Subcutaneous adipose tissue (tissue), 4 donors: ENCODE data around the gene CCM2L. TPM values are rescaled to one million over a fixed set of nuclear protein-coding genes. Genes with fewer than 3 reads are reported as not detected.

Experiments used
- total RNA-seq, 4 donors: library from RNA; depleted of rRNA; stranded (reverse); fragments of >200 nt; gene quantifications; one replicate each; pipeline ENCODE4 v1.1.0, GENCODE V29; 2016
- TF ChIP-seq, protein P1 (sequence below): fragments of 450-650 bp; IDR thresholded peaks from one replicate; pipeline ENCODE4 v1.5.1; 2016; ENCODE audit warnings: low read depth, mild to moderate bottlenecking, control low read depth, antibody characterized with exemption, moderate library complexity

Gene CCM2L
- total RNA-seq, 4 donors from 2014 or later, result 1.5 to 25.1 (median 4.4) TPM

GRCh38 chr20:31996996-31997395, 13.2 kb upstream of the CCM2L start:
- TF ChIP-seq, protein P1, sequence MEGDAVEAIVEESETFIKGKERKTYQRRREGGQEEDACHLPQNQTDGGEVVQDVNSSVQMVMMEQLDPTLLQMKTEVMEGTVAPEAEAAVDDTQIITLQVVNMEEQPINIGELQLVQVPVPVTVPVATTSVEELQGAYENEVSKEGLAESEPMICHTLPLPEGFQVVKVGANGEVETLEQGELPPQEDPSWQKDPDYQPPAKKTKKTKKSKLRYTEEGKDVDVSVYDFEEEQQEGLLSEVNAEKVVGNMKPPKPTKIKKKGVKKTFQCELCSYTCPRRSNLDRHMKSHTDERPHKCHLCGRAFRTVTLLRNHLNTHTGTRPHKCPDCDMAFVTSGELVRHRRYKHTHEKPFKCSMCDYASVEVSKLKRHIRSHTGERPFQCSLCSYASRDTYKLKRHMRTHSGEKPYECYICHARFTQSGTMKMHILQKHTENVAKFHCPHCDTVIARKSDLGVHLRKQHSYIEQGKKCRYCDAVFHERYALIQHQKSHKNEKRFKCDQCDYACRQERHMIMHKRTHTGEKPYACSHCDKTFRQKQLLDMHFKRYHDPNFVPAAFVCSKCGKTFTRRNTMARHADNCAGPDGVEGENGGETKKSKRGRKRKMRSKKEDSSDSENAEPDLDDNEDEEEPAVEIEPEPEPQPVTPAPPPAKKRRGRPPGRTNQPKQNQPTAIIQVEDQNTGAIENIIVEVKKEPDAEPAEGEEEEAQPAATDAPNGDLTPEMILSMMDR, result no peak

DNA sequence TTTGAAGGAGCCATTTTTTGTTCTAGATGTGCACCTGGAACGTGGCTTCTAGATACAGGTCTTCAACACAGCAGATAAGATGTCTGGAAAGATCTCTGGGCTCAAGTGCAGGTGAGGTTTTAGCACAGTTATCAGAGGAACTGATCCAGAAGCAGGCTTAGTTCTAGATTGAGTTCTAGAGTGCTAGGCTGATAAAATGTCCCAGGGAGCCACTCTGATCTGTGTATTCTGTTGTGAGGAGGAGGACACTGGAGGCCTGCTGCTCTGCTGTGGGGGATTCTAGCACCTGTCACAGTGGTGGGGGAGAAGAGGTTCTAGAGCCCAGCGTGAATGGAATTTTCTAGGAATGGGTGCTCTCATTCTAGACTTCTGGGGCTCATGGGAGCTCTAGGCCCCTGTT, 12.0 kb upstream of the CCM2L start:
- TF ChIP-seq, protein P1, result no peak

DNA sequence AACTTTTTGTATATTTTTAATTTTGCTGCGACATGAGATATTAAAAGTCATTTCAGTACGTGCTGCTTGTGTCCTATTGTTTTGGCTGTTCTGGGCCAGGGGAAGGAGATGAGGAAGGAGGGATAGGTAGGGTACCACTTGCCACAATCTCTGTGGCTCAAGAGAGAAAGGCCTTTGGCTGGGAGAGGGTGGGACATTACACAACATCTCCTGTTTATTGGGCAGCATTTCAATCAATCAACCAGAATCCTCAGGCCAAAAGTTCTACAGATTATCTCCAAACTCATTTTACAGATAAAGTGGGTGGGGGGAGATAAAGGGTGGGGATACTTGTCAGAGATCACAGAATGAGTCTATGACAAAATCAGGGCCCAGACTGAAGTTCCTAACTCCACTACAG, 6.9 kb upstream of the CCM2L start:
- TF ChIP-seq, protein P1, result no peak

- TF ChIP-seq, protein P1, result no peak
Measured at GRCh38 chr20:32004963-32005362, 5.3 kb upstream of the CCM2L start.

- TF ChIP-seq, protein P1, result no peak
Measured at GRCh38 chr20:32006053-32006452, 4.2 kb upstream of the CCM2L start.

DNA sequence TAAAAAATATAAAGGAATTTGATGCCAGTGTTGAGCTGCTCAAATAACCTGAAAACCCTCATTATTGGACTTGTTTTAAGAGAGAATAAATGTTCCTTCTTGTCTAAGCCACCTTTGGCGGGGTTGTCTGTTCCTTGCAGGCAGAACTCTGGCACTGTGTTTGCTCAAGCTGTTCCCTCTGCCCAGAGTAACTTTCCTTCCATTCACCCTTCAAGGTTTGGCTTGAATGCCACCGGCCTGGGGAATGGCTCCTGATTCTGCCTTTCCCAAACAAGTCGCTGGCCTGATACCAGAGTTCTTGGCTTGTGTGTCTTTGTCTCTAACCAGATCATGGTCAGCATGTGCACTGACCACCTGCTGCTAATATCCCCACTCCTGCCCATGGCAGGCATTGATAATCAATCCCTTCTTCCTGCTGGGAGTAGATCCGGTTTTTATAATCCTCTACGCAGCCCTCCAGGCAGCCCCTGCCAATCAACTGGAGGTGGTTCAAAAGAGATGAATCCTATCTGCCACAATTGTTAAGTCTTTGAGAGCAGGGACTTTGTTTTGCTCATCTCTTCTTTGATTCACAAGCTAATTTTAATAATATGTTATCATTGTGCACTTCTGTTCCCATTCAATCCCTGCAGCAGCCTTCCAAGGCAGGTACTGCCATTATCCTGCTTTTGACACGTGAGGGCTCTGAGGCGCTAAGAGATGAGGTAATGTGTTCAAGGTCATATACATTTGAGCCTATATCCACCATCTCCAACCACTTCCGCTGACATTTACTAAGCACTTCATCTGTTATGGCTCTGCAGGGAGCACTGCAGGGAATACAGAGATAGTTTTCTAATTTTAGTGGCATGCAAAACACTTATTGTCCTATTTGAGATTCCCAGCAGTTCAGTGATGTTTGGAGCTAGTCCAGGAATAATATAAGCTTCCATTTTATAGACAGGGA, 3.1 kb upstream of the CCM2L start:
- TF ChIP-seq, protein P1, result no peak

GRCh38 chr20:32007787-32008616, 2.2 kb upstream of the CCM2L start:
- TF ChIP-seq, protein P1, result no peak
